HPDE6-E6E7 (cell line): ENCODE data around the gene PGR.
"Not testable (repeated sequence)": the region's sequence is repeated elsewhere in the genome, so short reads cannot be mapped to it uniquely, and the experiment has no call there.

Experiments used
- DNase-seq: peaks from one replicate; pipeline ENCODE4 v3.0.0; 2011; ENCODE audit warnings: missing footprints; ENCODE audit errors: extremely low spot score

Gene PGR

GRCh38 chr11:101082813-101083212, 46.8 kb downstream of the PGR start:
- DNase-seq = no peak

DNA sequence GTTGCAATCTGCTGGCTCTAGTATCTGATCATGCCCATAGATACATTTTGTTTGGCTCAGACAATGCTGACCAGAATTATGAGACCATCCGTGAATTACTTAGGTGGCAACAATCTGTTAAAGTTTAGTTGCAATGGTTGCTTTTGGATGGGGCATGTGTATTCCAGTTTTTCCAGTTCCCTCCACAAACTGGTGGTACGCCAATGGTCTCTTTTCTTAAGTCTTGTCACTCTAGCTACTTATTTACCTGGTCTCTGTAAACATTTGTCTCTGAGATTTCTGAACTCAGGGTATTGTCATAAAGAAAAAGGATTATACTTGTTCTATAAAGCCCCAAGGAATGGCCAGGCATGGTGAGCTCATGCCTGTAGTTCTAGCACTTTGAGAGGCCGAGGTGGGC, 65.9 kb downstream of the PGR start:
- DNase-seq = no peak

- DNase-seq = no peak
These were observed 68.0 kb downstream of the PGR start for GRCh38 chr11:101061606-101062005.

DNA sequence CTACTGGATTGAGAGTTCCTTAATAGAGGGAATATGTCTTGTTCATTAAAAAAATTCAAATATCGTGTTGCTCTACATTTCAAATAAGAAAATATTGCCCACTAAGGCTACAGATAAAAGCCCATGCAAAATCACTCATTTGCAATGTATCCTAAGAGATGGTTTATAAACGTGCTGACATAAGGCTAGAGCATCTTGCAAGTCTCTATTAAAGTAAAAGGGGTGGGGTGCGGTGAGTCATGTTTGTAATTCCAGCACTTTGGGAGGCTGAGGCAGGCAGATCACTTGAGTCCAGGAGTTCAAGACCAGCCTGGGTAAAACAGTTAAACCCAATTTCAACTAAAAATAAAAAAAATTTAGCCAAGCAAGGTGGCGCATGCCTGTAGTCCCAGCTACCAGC, 70.3 kb downstream of the PGR start:
- DNase-seq = no peak

DNA sequence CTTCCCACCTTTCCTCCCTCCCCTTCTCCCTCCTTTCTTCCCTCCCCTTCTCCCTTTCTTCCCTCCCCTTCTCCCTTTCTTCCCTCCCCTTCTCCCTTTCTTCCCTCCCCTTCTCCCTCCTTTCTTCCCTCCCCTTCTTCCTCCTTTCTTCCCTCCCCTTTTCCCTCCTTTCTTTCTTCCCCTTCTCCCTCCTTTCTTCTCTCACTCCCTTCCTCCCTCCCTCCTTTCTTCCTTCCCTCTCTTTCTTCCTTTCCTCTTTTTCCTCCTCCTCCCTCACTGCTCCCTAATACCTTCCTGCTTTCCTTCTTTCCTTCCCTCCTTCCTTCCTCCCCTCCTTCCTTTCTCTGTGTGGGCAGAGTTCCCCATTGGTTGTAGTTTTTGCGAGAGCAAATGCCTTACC, 76.1 kb downstream of the PGR start:
- DNase-seq = no peak

DNA sequence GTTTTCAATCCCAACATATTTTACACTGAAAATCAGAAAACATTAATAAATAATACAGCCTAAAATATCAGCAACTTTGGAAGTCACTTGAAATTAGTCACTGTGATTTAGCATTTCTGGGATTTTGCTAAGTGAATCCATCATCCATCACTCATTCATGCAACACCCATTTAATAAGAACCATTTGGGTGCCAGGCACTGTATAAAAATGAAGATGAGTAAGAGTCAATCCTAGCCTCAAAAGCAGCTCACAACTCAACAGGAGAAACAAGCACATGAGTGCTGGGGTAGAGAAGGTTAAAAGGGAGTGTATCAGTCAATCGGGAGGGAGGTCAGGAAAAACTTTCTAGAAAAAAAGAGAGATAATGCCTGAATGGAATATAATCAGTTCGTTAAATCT, 77.9 kb downstream of the PGR start:
- DNase-seq = no peak

GRCh38 chr11:101049813-101050212, 79.8 kb downstream of the PGR start:
- DNase-seq = no peak

GRCh38 chr11:101049123-101049522, 80.5 kb downstream of the PGR start:
- no peak for DNase-seq

- no peak for DNase-seq
These were observed 81.1 kb downstream of the PGR start for GRCh38 chr11:101048479-101048878.

DNA sequence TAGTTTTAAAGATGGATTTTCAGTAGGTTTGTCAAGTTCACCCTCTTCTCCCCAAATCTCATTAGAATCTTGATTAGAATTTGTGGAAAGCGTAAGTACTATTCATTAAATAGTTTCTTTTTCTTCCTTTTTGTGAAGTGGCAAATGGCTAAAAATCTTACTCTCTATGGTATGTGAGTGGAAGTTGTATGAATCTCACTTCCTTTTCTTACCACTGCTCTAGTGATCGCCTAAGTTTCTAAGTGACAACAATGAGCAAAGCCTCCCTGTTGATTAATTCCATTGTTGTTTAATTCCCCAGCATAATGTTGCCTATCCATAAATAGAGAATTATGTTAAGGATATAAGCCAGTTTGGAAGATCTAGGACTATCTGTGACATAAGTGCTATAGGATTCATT, 82.7 kb downstream of the PGR start:
- DNase-seq = no peak

DNA sequence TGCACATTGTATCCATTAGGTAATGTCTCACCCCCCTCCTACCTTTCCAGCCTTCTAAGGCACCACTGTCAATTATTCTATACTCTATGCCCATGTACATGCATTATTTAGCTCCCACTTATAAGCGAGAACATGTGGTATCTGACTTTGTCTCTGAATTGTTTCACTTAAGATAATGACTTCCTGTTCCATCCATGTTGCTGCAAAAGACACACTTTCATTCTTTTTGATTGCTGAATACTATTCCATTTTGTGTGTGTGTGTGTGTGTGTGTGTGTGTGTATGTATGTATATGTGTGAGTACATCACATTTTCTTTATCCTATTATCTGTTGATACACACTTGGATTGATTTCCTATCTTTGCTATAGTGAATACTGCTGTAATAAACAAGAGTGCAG, 84.2 kb downstream of the PGR start:
- no peak for DNase-seq

DNA sequence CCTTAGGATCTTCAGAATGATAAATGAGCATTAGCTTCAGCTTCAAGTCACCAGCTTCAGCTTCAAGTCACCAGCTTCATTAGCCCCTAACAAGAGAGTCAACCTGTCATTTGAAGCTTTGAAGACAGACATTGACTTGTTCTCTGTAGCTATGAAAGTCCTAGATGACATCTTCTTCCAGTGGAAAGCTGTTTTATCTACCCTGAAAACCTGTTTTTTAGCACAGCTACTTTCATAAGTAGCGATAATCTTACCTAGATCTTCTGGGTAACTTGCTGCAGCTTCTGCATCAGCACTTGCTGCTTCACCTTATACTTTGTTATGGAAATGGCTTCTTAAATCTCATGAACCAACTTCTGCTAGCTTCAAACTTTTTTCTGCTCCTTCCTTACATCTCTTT, 85.7 kb downstream of the PGR start:
- DNase-seq = no peak

DNA sequence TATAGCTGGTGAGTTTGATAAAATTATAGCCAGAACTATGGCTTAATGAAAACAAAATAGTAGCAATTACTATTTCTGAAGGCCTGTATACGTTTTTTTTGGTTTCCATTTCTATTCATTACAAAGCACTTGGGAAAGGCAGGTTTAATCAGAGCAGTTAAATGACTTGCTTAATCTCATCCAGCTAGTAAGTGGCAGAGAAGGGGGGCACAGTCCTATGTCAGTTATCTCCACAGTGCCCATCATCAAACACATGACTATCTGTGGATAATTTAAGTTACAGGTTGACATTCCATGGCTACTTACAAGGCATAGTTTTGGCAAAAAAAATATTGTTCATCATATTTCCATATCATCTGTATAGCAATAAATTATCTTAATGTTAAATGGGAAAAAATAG, 93.7 kb downstream of the PGR start:
- no peak for DNase-seq

- DNase-seq = no peak
These were observed 95.5 kb downstream of the PGR start for GRCh38 chr11:101034076-101034475.

DNA sequence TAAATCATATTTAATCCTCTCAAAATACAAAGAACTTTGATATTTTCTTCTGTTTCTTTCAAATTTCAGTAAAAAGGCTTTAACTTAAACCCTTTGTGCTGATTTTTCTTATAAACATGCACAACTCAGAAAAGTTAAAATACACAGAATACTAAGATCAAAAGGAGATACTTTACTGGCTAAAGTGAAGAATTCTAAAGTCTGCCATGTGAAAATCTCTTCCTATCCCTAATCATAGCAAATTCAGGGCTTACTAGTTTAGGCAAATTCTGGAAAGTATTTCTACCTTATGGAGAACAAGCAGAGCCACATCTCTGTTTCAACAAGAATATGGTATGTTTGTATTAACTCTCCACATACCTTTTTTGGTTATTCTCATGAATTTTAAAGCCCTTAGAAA, 96.6 kb downstream of the PGR start:
- DNase-seq = no peak

DNA sequence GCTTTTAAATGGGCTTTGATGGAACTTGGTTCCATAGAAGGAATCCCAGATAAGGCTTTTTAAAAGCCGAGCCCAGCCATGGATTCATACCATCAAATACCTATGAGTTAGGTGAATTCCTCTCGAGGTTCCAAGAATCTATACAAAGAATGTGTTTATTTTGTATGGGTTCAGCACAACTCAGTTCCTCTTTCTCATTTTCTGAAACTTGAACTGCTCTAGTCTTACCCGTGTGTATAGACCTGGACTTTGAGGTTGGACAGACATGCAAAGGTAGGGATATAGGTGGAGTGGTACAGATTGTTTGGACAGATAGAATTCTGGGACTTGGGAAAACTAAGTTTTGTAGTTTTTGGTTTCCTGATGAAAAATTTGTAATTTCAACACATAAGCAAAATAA, 97.9 kb downstream of the PGR start:
- no peak for DNase-seq

GRCh38 chr11:101030692-101031091, 98.9 kb downstream of the PGR start:
- no peak for DNase-seq

DNA sequence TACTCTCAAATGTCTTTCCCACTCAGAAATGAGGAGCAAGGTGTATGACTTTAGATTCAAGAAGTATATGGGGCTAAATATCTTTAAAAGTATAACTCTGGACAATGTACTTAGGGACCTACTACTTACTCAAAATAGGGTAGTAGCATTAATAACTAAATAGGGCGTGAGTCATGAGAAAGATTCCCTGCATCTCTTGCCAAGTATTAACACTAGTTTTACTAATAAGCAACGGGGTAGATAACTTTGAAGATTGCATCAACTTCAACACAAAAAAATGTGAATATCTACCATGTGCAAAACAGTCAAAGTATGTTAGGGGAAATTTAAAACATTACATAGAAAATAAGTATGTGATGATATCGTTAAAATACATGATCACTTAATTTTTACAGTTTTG, 99.6 kb downstream of the PGR start:
- DNase-seq = no peak

- DNase-seq = no peak
These were observed 101.0 kb downstream of the PGR start for GRCh38 chr11:101028644-101029043.

GRCh38 chr11:101022256-101022655, 107.4 kb downstream of the PGR start:
- DNase-seq = no peak

DNA sequence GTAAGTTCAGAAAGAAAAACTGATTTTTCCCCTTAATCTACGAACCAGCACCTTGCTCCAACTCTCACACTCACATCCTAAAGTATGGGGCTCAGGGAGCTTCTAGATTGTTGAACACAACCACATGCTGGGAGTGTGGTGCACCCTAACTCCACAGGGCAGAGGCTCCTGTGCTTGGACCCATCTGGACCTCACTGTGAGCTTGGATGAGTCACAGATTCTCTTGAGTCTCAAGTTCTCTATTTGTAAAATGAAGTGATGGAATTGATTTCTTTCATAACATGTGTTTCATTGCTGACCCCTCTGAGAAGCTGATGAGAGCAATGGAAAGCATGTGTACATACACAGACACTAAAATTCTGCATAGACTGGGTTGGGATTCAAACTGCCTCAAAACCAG, 109.7 kb downstream of the PGR start:
- DNase-seq = no peak

DNA sequence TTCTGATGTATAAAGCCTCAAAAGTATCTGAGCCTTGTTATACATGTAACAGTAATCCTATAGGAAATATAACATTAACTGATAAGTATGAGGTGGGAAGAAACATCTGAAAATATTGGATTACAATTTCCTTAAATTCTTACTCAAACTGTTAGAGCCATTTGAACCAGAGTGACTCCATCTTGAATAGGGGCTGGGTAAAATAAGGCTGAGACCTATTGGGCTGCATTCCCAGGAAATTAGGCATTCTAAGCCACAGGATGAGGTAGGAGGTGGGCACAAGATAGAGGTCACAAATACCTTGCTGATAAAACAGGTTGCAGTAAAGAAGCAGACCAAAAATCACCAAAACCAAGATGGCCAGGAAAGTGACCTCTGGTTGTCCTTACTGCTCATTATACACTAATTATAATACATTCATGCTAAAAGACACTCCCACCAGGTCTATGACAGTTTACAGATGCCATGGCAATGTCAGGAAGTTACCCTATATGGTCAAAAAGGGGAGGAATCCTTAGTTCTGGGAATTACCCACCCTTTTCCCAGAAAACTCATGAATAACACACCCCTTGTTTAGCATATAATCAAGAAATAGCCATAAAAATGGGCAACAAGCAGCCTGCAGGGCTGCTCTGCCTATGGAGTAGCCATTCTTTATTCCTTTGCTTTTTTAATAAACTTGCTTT, 114.9 kb downstream of the PGR start:
- DNase-seq = no peak

DNA sequence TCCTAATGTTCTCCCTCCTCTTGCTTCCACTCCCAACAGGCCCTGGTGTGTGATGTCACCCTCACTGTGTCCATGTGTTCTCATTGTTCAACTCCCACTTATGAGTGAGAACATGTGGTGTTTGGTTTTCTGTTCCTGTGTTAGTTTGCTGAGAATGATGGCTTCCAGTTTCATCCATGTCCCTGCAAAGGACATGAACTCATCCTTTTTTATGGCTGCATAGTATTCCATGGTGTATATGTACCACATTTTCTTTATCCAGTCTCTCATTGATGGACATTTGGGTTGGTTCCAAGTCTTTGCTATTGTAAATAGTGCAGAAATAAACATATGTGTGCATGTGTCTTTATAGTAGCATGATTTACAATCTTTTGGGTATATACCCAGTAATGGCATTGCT, 115.9 kb downstream of the PGR start:
- DNase-seq = not testable (repeated sequence)

DNA sequence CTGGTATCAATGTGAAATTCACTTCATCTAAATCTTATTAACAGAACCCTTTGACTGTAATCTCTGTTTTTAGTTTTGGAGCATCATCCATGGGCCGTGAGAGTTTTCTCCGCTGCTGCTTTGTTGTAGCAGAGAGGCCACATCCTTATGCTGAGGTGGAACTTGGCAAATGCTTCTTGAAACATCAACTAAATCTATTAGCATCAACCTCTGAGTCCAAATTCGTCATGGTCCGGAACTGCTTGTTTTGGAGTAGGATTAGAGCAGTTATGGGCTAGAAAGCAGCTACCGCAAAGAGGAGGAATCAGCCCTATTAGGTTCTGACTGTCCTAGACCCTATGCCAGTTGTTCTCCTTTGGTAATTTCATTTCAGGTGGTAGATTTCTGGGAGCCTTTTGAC, 117.7 kb downstream of the PGR start:
- DNase-seq = no peak
